ENCODE measurements around the gene GLCE. TPM values are rescaled to one million over a fixed set of nuclear protein-coding genes. Genes with fewer than 3 reads are reported as not detected.

GLCE gene
- total and polyA plus RNA-seq, 9 of the 15 experiments (the other 6 are each of a cell fraction or from before 2014, with no cell fraction given) = 4.6 to 12.3 (median 10.6) TPM

- no peak for TF ChIP-seq E2F4 (CRISPR knock-in tag; IDR thresholded peaks at IDR 0.05; ENCODE audit: low read depth)
- TF ChIP-seq FIP1L1 (IDR thresholded peaks at IDR 0.05; ENCODE audit: low read depth, low read length, poor library complexity, severe bottlenecking) = no peak
- no peak for TF ChIP-seq ZSCAN32 (CRISPR knock-in tag; IDR thresholded peaks at IDR 0.05)
- no peak for TF ChIP-seq BDP1 (IDR thresholded peaks at IDR 0.05; ENCODE audit: insufficient read depth, insufficient read length)
- no peak for TF ChIP-seq HMG20A (CRISPR knock-in tag; conservative IDR thresholded peaks at IDR 0.05)
- TF ChIP-seq DNMT1 (IDR thresholded peaks at IDR 0.05) = no peak
- TF ChIP-seq ZBTB8A (IDR thresholded peaks at IDR 0.05; ENCODE audit: partially characterized antibody) = no peak
- TF ChIP-seq ZNF133 (CRISPR knock-in tag; IDR thresholded peaks at IDR 0.05) = no peak
- TF ChIP-seq GTF2F1 (IDR thresholded peaks at IDR 0.05; ENCODE audit: low read depth, low read length) = no peak
- no peak for TF ChIP-seq STAG1 (CRISPR knock-in tag; IDR thresholded peaks at IDR 0.05; ENCODE audit: borderline replicate concordance)
- no peak for TF ChIP-seq PCBP2 (IDR thresholded peaks at IDR 0.05; ENCODE audit: low read depth, low read length, poor library complexity, severe bottlenecking)
- TF ChIP-seq ZBTB49 (CRISPR knock-in tag; IDR thresholded peaks at IDR 0.05; ENCODE audit: borderline replicate concordance) = no peak
- no peak for TF ChIP-seq RBM14 (IDR thresholded peaks at IDR 0.05; ENCODE audit: borderline replicate concordance, insufficient read depth, low read depth, low read length)
- TF ChIP-seq CEBPG (CRISPR knock-in tag; IDR thresholded peaks at IDR 0.05) = no peak
- no peak for TF ChIP-seq CEBPG (tag; conservative IDR thresholded peaks at IDR 0.05 in 1 of 2, IDR thresholded peaks at IDR 0.05 in 1 of 2)
- TF ChIP-seq BRD9 (IDR thresholded peaks at IDR 0.05; ENCODE audit: low read depth, partially characterized antibody) = no peak
- TF ChIP-seq HINFP (tag; conservative IDR thresholded peaks at IDR 0.05; ENCODE audit: low read depth) = no peak
- TF ChIP-seq CREM (IDR thresholded peaks at IDR 0.05; ENCODE audit: low read depth) = peak; percentile 57; the same call in 1 of the 2 replicates
- TF ChIP-seq KAT7 (CRISPR knock-in tag; IDR thresholded peaks at IDR 0.05; ENCODE audit: borderline replicate concordance) = no peak
- TF ChIP-seq ELK3 (CRISPR knock-in tag; IDR thresholded peaks at IDR 0.05) = no peak
Observed at GRCh38 chr15:69160141-69160993, at the start of gene GLCE (continued).
